ENCODE data around the gene ASB2.

DNA sequence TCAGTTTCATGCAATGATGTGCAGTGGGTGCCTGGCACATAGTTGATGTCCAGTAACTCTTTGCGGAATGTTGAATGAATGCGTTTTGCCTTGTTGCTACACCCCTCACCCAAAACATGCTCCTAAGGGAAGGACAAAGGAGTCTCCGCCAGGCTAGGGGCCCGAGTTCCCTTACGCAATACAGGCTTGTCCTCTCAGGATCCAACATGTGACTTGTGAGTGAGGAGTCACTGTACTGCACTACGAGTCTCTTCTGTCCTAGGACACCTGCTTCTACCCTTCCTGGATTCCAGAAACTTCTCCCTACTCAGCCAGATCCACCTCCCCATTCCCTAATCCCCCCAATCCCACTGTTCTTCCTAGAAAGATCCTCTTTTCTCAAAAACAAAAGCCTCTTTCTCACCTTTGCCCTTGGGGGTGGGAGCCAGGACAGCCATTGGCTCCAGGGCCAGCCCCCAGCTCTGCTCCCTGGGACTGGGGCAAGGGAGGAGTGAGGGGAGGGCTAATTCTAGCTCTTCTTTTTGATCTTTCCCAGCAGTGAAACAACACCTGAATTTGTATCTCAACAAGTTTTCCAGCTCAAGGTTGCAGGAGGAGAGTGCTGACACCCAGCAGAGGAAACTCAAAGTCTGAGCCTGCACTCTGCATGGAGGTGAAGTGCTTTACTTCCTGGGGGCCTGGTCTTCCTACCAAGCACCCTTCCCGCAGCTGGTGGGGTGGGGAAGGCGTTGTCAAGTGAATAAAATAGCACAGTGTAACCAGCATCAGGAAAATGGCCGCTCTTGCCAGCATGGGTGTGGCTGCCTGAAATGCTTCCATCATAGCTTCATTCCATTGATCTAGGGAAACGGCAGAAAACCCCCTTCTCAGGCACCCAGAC lies 46.4 kb upstream of the ASB2 start:
- TF ChIP-seq, protein P1, sequence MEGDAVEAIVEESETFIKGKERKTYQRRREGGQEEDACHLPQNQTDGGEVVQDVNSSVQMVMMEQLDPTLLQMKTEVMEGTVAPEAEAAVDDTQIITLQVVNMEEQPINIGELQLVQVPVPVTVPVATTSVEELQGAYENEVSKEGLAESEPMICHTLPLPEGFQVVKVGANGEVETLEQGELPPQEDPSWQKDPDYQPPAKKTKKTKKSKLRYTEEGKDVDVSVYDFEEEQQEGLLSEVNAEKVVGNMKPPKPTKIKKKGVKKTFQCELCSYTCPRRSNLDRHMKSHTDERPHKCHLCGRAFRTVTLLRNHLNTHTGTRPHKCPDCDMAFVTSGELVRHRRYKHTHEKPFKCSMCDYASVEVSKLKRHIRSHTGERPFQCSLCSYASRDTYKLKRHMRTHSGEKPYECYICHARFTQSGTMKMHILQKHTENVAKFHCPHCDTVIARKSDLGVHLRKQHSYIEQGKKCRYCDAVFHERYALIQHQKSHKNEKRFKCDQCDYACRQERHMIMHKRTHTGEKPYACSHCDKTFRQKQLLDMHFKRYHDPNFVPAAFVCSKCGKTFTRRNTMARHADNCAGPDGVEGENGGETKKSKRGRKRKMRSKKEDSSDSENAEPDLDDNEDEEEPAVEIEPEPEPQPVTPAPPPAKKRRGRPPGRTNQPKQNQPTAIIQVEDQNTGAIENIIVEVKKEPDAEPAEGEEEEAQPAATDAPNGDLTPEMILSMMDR (IDR thresholded peaks at IDR 0.05) = no peak
- no peak for TF ChIP-seq POLR2AphosphoS5 (IDR thresholded peaks at IDR 0.05)

Data from prostate gland (tissue), 2 donors.